H1 (cell line): ENCODE data around the gene COX6A1. TPM values are rescaled to one million over a fixed set of nuclear protein-coding genes. Genes with fewer than 3 reads are reported as not detected.

Experiments
- E2F6 ChIP-seq: IDR thresholded peaks from 2 replicates; pipeline ENCODE4 v1.6.1; 2012; ENCODE audit warnings: inconsistent platforms
- polyA plus RNA-seq, 7 experiments: library from polyadenylated mRNA; depleted of rRNA in 3 of 7; stranded (reverse) in 5 of 7; unstranded in 2 of 7; fragments of >200 nt in 5 of 7; fragments of 200-250 nt in 2 of 7; gene quantifications; 1 replicate in 5 of 7; 2 replicates in 1 of 7; 4 replicates in 1 of 7; pipeline versions ENCODE4 v1.2.1 to v1.2.3, GENCODE V29; 2011 to 2013; ENCODE audit warnings: missing spikeins in 2 of 7, mixed read lengths in 2 of 7
- total RNA-seq: library from RNA; stranded (reverse); fragmentation: NEBNext Ultra II Directional; extraction: Animal tissue kit (Norgen Biotek cat#: 25700); gene quantifications from 2 replicates; pipeline ENCODE4 v1.2.1, GENCODE V29; 2021

The COX6A1 gene
- total and polyA plus RNA-seq, 2 of the 8 experiments (the other 6 are each of a cell fraction or from before 2014, with no cell fraction given): 437 to 2,792 TPM

DNA sequence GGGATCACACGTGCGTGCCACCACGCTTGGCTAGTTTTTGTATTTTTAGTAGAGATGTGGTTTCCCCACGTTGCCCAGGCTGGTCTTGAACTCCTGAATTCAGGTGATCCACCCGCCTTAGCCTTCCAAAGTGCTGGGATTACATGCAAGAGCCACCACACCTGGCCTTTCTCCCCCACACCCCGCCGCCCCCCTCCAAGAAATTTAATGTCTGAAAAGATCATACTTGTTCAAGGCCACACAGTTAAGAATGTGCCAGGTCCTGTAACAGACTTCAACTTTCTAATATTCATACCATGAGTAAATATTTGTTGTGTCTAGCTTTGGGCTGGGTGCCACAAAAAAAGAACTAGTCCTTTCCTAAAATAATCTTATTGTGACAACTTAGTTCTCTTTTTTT lies 17.4 kb downstream of the COX6A1 start (continued):
- no peak for TF ChIP-seq E2F6
